Neural progenitor cell (in vitro differentiated cells): Measurements from ENCODE around the gene TOMM20L. TPM values are rescaled to one million over a fixed set of nuclear protein-coding genes. Genes with fewer than 3 reads are reported as not detected.

Experiments
- DNase-seq: peaks from one replicate; pipeline ENCODE4 v3.0.0-alpha.2; 2016; ENCODE audit warnings: low spot score
- H2AFZ ChIP-seq: fragments of 200-600 bp; sonication (generic); replicated peaks from 2 replicates; pipeline ENCODE4 v1.6.1; 2016; ENCODE audit warnings: antibody characterized with exemption
- H3F3A ChIP-seq: fragments of 200-600 bp; sonication (generic); 2 replicates; pipeline ENCODE4 v1.6.1; 2016; ENCODE audit warnings: antibody characterized with exemption, low read depth
- H3K27ac ChIP-seq: fragments of 200-600 bp; sonication (generic); 2 replicates; pipeline ENCODE4 v1.5.1; 2016; ENCODE audit warnings: mild to moderate bottlenecking
- H3K27me3 ChIP-seq: fragments of 200-600 bp; sonication (generic); 2 replicates; pipeline ENCODE4 v1.6.1; 2016; ENCODE audit warnings: mild to moderate bottlenecking, moderate library complexity
- H3K36me3 ChIP-seq: fragments of 200-600 bp; sonication (generic); 2 replicates; pipeline ENCODE4 v1.5.1; 2016
- H3K4me1 ChIP-seq: fragments of 200-600 bp; sonication (generic); 2 replicates; pipeline ENCODE4 v1.6.1; 2016; ENCODE audit warnings: mixed run types
- H3K4me2 ChIP-seq: fragments of 200-600 bp; sonication (generic); 2 replicates; pipeline ENCODE4 v1.6.1; 2016
- H3K4me3 ChIP-seq: fragments of 200-600 bp; sonication (generic); 2 replicates; pipeline ENCODE4 v1.5.1; 2016
- H3K79me2 ChIP-seq: fragments of 200-600 bp; sonication (generic); 2 replicates; pipeline ENCODE4 v1.6.1; 2016; ENCODE audit warnings: low read depth
- H3K9ac ChIP-seq: fragments of 200-600 bp; sonication (generic); 2 replicates; pipeline ENCODE4 v1.6.1; 2016
- H3K9me3 ChIP-seq: fragments of 200-600 bp; sonication (generic); 2 replicates; pipeline ENCODE4 v1.5.1; 2016; ENCODE audit warnings: low read depth
- H4K20me1 ChIP-seq: fragments of 200-600 bp; sonication (generic); 2 replicates; pipeline ENCODE4 v1.6.1; 2016; ENCODE audit warnings: low read depth
- H3K27ac Mint-ChIP-seq: 3 replicates; pipeline ENCODE4 v1.8.0; 2021; ENCODE audit warnings: mixed read lengths
- H3K27me3 Mint-ChIP-seq: 2 replicates; pipeline ENCODE4 v1.8.0; 2022; ENCODE audit warnings: low read depth, mild to moderate bottlenecking, inconsistent platforms, moderate library complexity, mixed read lengths; ENCODE audit not compliant: insufficient read depth
- H3K36me3 Mint-ChIP-seq: 3 replicates; pipeline ENCODE4 v1.8.0; 2021; ENCODE audit warnings: mixed read lengths
- H3K4me1 Mint-ChIP-seq: 3 replicates; pipeline ENCODE4 v1.8.0; 2021; ENCODE audit warnings: mixed read lengths
- H3K4me3 Mint-ChIP-seq: 3 replicates; pipeline ENCODE4 v1.8.0; 2021; ENCODE audit warnings: mild to moderate bottlenecking, moderate library complexity, mixed read lengths
- H3K9me3 Mint-ChIP-seq: 3 replicates; pipeline ENCODE4 v1.8.0; 2020; ENCODE audit warnings: mixed read lengths
- EZH2 ChIP-seq: fragments of 200-600 bp; sonication (generic); IDR thresholded peaks from 2 replicates; pipeline ENCODE4 v1.6.1; 2017; ENCODE audit warnings: antibody characterized with exemption, mild to moderate bottlenecking, moderate library complexity
- EZH2phosphoT487 ChIP-seq: fragments of 200-600 bp; sonication (generic); IDR thresholded peaks from 2 replicates; pipeline ENCODE4 v1.6.1; 2017; ENCODE audit warnings: antibody characterized with exemption
- total RNA-seq: library from RNA; depleted of rRNA; stranded (reverse); fragments of >200 nt; gene quantifications from 2 replicates; pipeline ENCODE4 v1.2.3, GENCODE V29; 2015; ENCODE audit warnings: low replicate concordance
- TF ChIP-seq, protein P1 (sequence below): fragments of 200-600 bp; sonication (generic); IDR thresholded peaks from 2 replicates; pipeline ENCODE4 v1.5.1; 2017; ENCODE audit warnings: antibody characterized with exemption, mild to moderate bottlenecking

The TOMM20L gene
- not detected in 2 replicates for total RNA-seq

DNA sequence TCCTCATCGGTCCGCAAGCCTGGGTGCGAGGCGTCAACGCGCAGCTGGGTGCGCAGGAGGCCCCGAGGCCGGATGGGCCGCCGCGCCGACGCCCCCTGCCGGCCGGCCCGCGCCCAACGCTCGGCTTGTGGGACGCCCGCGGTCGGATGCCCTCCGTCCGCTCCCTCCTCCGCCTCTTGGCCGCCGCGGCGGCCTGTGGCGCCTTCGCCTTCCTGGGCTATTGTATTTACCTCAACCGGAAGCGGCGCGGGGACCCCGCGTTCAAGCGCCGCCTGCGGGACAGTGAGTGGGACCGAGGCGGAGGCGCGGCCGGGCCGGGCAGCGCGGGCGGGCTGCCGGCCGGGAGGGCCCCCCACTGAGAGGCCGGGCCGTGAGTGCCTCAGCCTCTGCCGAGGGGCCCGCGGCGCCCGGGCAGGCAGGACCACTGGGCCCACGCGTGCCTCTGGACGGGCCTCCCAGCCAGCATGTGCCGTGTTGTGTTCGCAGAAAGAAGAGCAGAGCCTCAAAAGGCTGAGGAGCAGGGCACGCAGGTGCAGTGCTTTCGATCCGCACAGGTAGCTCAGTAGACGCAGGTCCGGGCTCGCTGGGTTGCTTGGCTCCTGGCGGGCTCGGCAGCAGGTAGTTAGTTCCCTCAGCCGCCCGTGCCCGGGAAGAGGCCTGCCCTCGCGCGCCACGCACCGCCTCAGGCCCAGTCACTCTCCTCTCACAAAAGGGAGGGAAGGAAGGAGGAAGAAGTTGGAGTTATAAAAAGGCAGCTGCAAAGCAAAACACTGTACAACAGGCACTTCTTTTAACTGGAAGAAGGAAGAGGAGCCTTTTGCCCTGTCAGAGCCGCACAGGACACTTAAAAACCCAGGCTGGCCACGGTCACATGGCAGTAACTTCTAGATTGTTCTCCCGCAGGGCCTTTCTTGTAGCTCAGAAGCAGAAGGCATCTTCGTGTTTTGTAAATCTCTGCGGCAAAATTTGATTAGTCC lies at the start of gene TOMM20L:
Gene TOMM20L (plus strand): TSS at position 119 of the 977 bp plus-strand sequence. CDS start 28 bp downstream, at position 147.
- peak within 1 kb of the TSS; percentile 85 for H3K4me3 Mint-ChIP-seq
- no peaks in the 10 kb centered on the region for H4K20me1 ChIP-seq
- H3K4me1 ChIP-seq: no peaks in the 10 kb centered on the region
- H3K27me3 ChIP-seq: peaks cover 30% of the 10 kb centered on the region
- no peaks in the 10 kb centered on the region for H3K9me3 ChIP-seq
- H3K27ac Mint-ChIP-seq: peak within 1 kb of the TSS; percentile 94
- peak within 1 kb of the TSS; percentile 96 for H2AFZ ChIP-seq
- no peak within 1 kb of the TSS for H3K27ac ChIP-seq
- TF ChIP-seq EZH2phosphoT487 (no peak), EZH2 (peak; percentile 56)
- TF ChIP-seq, protein P1, sequence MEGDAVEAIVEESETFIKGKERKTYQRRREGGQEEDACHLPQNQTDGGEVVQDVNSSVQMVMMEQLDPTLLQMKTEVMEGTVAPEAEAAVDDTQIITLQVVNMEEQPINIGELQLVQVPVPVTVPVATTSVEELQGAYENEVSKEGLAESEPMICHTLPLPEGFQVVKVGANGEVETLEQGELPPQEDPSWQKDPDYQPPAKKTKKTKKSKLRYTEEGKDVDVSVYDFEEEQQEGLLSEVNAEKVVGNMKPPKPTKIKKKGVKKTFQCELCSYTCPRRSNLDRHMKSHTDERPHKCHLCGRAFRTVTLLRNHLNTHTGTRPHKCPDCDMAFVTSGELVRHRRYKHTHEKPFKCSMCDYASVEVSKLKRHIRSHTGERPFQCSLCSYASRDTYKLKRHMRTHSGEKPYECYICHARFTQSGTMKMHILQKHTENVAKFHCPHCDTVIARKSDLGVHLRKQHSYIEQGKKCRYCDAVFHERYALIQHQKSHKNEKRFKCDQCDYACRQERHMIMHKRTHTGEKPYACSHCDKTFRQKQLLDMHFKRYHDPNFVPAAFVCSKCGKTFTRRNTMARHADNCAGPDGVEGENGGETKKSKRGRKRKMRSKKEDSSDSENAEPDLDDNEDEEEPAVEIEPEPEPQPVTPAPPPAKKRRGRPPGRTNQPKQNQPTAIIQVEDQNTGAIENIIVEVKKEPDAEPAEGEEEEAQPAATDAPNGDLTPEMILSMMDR: peak; percentile 90
- no peaks in the 10 kb centered on the region for H3K79me2 ChIP-seq
- H3K4me3 ChIP-seq: peak within 1 kb of the TSS; percentile 52
- no peak within 1 kb of the TSS for H3K9ac ChIP-seq
- no peaks in the 10 kb centered on the region for H3K9me3 Mint-ChIP-seq
- H3K4me1 Mint-ChIP-seq: peaks cover 8% of the 10 kb centered on the region
- H3K27me3 Mint-ChIP-seq: peaks cover 3% of the 10 kb centered on the region
- peaks cover 27% of the 10 kb centered on the region for H3F3A ChIP-seq
- H3K36me3 ChIP-seq: no peaks in the 10 kb centered on the region
- H3K4me2 ChIP-seq: peak within 1 kb of the TSS; percentile 76
- DNase-seq: peak; percentile 94
- H3K36me3 Mint-ChIP-seq: no peaks in the 10 kb centered on the region

DNA sequence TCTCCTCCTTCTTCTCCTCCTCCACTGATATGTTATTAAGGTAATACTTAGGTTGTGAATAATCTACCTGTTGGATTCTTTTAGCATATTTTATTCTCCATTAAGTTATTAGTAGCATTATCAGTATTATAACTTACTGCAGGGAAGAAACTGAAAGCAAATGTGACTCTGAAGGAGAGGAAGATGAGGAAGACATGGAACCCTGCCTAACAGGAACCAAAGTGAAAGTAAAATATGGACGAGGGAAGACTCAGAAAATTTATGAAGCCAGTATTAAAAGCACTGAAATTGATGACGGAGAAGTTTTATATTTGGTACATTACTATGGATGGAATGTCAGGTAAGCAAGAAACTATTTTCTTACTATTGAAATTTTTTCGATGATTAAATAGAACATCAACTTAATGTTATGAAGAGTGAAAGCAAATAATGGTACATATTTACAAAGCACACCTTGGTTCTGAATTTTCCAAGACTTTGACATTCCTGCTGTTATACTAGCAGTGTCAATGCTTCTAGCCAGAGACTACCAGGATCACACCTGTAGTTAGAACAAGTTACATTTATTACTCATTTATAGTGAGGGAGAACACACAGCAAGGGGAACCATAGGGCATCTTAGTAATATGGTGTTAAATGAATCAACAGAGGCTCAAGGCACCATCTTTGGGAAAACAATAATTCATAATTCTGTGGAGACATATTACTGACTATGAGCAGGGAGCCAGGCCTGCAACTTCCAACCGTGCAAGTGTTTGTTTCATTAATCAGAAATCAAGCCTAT lies 42.0 kb upstream of the TOMM20L start:
- no peaks in the 10 kb centered on the region for H3K9me3 ChIP-seq
- Mint-ChIP-seq H3K27ac (no peak overlapping the region), H3K27me3 (no peaks in the 10 kb centered on the region), H3K36me3 (peaks cover 19% of the 10 kb centered on the region), H3K4me3 (no peak overlapping the region), H3K4me1 (no peaks in the 10 kb centered on the region), H3K9me3 (no peaks in the 10 kb centered on the region)
- H4K20me1 ChIP-seq: no peaks in the 10 kb centered on the region
- no peaks in the 10 kb centered on the region for H3F3A ChIP-seq
- no peaks in the 10 kb centered on the region for H3K27me3 ChIP-seq
- no peak overlapping the region for H3K4me3 ChIP-seq
- no peak for DNase-seq
- H3K9ac ChIP-seq: no peak overlapping the region
- no peak overlapping the region for H3K4me2 ChIP-seq
- peaks cover 17% of the 10 kb centered on the region for H3K36me3 ChIP-seq
- TF ChIP-seq EZH2phosphoT487: no peak
- TF ChIP-seq, protein P1: no peak
- TF ChIP-seq EZH2: no peak
- no peak overlapping the region for H3K27ac ChIP-seq
- H3K4me1 ChIP-seq: no peaks in the 10 kb centered on the region
- no peak overlapping the region for H2AFZ ChIP-seq
- no peaks in the 10 kb centered on the region for H3K79me2 ChIP-seq

DNA sequence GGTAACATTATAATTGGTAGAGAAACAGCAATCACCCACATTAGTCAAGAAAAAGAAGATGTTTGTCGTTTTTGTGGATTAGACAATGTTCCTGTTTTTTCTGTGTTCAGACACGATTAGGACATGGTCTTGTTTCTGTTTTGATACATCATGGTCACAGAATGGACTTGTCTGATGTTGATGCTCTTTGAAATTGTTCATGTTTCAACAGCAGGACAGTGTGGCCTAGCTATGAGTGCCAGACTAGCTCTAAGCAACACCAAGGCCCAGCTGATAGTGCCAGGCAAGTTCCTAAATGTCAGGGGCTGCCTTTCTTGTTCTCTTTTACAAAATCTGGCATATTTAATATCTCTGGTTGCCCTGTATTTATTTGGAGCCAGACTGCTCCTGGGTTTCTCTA lies 40.9 kb upstream of the TOMM20L start:
- TF ChIP-seq, protein P1: no peak
- no peak for TF ChIP-seq EZH2phosphoT487
- no peak for TF ChIP-seq EZH2
- H3K27me3 ChIP-seq: no peaks in the 10 kb centered on the region
- no peak for DNase-seq
- H3K9ac ChIP-seq: no peak overlapping the region
- Mint-ChIP-seq H3K27me3 (no peaks in the 10 kb centered on the region), H3K4me1 (no peaks in the 10 kb centered on the region), H3K9me3 (no peaks in the 10 kb centered on the region), H3K27ac (no peak overlapping the region), H3K4me3 (no peak overlapping the region), H3K36me3 (peaks cover 24% of the 10 kb centered on the region)
- H3K4me3 ChIP-seq: no peak overlapping the region
- no peak overlapping the region for H2AFZ ChIP-seq
- H3F3A ChIP-seq: no peaks in the 10 kb centered on the region
- no peaks in the 10 kb centered on the region for H3K79me2 ChIP-seq
- no peaks in the 10 kb centered on the region for H3K4me1 ChIP-seq
- no peaks in the 10 kb centered on the region for H4K20me1 ChIP-seq
- H3K9me3 ChIP-seq: no peaks in the 10 kb centered on the region
- H3K4me2 ChIP-seq: no peak overlapping the region
- peaks cover 14% of the 10 kb centered on the region for H3K36me3 ChIP-seq
- no peak overlapping the region for H3K27ac ChIP-seq
